ENCODE results near the gene RHOU.

GRCh38 chr1:228752675-228753265 is 17.5 kb downstream of the RHOU start:
- TF ChIP-seq, protein P1, sequence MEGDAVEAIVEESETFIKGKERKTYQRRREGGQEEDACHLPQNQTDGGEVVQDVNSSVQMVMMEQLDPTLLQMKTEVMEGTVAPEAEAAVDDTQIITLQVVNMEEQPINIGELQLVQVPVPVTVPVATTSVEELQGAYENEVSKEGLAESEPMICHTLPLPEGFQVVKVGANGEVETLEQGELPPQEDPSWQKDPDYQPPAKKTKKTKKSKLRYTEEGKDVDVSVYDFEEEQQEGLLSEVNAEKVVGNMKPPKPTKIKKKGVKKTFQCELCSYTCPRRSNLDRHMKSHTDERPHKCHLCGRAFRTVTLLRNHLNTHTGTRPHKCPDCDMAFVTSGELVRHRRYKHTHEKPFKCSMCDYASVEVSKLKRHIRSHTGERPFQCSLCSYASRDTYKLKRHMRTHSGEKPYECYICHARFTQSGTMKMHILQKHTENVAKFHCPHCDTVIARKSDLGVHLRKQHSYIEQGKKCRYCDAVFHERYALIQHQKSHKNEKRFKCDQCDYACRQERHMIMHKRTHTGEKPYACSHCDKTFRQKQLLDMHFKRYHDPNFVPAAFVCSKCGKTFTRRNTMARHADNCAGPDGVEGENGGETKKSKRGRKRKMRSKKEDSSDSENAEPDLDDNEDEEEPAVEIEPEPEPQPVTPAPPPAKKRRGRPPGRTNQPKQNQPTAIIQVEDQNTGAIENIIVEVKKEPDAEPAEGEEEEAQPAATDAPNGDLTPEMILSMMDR (IDR thresholded peaks at IDR 0.05): no peak
- TF ChIP-seq CEBPB (IDR thresholded peaks at IDR 0.05) (no peak), ZSCAN20 (CRISPR knock-in tag; IDR thresholded peaks at IDR 0.05) (no peak), PBX3 (IDR thresholded peaks at IDR 0.05) (no peak), GATA3 (IDR thresholded peaks at IDR 0.05; ENCODE audit: borderline replicate concordance) (no peak), POLR2A (IDR thresholded peaks at IDR 0.05; ENCODE audit: low read length) (no peak), RCOR1 (IDR thresholded peaks at IDR 0.05; ENCODE audit: low read depth, low read length) (no peak), EP300 (IDR thresholded peaks at IDR 0.05) (no peak), REST (IDR thresholded peaks at IDR 0.05) (no peak), RFX5 (IDR thresholded peaks at IDR 0.05) (no peak)
- TF ChIP-seq, protein P2, sequence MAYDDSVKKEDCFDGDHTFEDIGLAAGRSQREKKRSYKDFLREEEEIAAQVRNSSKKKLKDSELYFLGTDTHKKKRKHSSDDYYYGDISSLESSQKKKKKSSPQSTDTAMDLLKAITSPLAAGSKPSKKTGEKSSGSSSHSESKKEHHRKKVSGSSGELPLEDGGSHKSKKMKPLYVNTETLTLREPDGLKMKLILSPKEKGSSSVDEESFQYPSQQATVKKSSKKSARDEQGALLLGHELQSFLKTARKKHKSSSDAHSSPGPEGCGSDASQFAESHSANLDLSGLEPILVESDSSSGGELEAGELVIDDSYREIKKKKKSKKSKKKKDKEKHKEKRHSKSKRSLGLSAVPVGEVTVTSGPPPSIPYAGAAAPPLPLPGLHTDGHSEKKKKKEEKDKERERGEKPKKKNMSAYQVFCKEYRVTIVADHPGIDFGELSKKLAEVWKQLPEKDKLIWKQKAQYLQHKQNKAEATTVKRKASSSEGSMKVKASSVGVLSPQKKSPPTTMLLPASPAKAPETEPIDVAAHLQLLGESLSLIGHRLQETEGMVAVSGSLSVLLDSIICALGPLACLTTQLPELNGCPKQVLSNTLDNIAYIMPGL (CRISPR knock-in tag; IDR thresholded peaks at IDR 0.05; ENCODE audit: borderline replicate concordance): no peak

All from A549 (cell line).